HG02642 (cell line): Measurements from ENCODE around the gene MCCD1.
A peak's percentile ranks its signal among the peaks of the same experiment; 100 is the strongest.
"Not testable (repeated sequence)": the region's sequence is repeated elsewhere in the genome, so short reads cannot be mapped to it uniquely, and the experiment has no call there.

Experiments used
- ATAC-seq: cut with Tn5 transposase; IDR thresholded peaks from one replicate; pipeline ENCODE4 v1.9.1; 2021; ENCODE audit warnings: mild to moderate bottlenecking; ENCODE audit not compliant: unreplicated experiment, poor library complexity

MCCD1 gene, protein sequence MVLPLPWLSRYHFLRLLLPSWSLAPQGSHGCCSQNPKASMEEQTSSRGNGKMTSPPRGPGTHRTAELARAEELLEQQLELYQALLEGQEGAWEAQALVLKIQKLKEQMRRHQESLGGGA

DNA sequence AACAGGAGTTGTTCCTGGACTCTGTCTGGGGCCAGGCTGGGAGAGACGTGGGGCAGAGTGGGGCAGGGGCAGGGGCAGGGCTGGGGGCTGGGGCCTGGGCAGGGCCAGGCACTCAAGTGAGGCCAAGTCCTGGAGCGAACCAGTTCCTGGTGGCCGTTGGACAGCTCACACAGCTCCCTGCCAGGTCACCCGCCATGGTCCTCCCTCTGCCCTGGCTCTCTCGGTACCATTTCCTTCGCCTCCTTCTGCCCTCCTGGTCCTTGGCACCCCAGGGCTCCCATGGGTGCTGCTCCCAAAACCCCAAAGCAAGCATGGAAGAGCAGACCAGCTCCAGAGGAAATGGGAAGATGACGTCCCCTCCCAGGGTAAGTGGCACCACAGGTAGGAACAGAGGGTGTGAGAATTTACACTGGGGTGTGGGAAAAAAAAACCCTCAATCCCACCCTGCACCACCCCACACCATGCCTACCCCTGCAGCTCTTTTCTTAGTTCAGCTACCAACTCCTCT, at the start of gene MCCD1:
Gene MCCD1, plus strand, starts transcription at position 142 of the 508 bp plus-strand sequence. Its CDS starts 53 bp downstream, at position 195.
- no peak for ATAC-seq

- ATAC-seq = no peak
Measured at GRCh38 chr6:31479151-31479932, 49.4 kb upstream of the MCCD1 start.

- ATAC-seq = no peak
Measured at GRCh38 chr6:31479933-31480535, 48.7 kb upstream of the MCCD1 start.

DNA sequence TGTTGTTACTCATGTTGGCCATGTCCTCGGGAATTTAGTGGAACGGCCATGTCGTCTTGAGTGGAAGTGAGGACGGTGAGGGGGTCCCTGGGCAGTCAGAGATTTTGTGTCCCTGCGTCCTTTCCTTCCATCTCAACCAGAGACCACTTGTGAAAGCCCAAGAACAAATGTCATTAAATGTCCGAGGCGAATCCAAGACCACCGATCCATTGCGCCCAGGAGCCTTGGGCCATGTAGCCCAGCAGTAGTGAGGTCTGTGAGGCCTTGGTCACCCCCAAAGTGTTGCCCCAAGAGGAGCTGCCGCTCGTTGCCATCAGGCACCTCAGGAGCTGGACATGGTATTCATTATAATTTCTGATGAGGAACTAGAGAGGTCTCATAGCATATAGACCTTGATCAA, 48.2 kb upstream of the MCCD1 start:
- ATAC-seq = no peak

- no peak for ATAC-seq
Measured at GRCh38 chr6:31483392-31483791, 45.4 kb upstream of the MCCD1 start.

- ATAC-seq = no peak
Measured at GRCh38 chr6:31485055-31485454, 43.7 kb upstream of the MCCD1 start.

GRCh38 chr6:31486065-31486837, 42.5 kb upstream of the MCCD1 start:
- ATAC-seq = not testable (repeated sequence)

DNA sequence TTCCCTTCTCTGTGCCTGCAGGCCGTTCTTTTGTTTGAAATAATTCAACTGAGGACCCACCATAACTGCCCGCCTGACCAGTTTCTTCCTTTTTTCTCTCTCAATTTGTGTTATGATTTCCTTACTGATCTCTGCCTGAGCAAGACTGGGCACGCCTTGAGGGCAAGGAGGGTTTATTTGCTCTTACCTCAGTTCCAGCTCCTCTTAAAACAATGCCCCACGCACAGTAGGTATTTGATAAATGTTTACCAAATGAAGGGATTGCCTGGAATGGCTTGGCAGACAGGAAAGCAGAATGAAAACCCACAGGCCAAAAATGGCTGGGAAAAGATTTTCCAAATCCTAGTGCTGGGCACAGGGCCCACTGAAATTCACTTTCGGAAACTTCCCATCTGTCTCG, 41.1 kb upstream of the MCCD1 start:
- not testable (repeated sequence) for ATAC-seq

DNA sequence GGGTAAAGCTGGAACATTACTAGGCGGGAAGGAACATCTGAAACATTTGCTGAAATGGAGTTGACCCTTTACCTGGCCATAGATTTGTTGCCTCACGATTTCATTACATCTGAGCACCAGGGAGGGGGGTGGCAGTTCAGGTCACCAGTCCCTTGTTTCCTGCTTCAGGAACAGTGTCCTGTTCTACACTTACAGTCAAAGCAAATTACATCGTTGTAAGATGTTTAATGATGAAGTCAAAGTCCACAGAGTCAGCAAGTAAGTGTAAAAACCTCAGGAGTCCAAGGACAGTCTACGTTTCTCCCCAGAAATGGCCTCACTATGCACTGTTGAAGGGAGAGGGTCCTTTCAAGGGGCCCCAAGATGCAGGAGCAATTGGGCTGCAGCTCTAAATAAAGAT, 39.7 kb upstream of the MCCD1 start:
- ATAC-seq = no peak

DNA sequence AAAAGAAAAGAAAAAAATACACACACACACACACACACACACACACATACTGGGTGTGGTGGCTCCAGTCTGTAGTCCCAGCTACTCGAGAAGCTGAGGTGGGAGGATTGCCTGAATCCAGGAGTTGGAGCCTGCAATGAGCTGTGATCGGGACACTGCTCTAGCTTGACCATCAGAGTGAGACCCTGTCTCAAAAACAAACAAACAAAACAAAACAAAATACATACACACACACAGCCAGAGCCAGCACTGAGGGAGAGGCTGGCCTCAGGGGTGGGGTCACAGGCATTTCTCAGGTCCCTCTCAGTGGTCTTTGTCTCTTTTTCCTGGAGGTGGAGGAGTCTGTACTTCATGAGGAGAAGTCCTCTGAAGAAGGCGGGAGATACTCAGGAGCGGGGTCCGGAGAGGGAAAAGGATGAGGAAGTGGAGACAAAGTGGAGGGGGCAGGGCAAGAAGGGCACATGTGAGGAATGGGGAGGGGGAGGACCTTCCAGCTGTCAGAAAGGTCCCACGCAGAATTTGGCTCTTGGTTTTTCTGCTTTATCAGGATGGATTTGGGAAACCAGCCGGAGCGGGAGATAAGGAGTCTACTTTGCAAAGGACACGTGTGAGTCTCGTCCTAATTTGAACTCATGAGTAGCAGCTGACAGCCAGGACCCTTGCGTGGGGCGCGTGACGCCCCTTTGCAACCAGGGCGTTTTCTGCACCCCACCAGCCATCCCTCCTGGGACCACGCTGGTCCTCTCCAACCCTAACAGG, 38.5 kb upstream of the MCCD1 start:
- no peak for ATAC-seq

GRCh38 chr6:31493550-31493874, 35.2 kb upstream of the MCCD1 start:
- ATAC-seq = not testable (repeated sequence)

DNA sequence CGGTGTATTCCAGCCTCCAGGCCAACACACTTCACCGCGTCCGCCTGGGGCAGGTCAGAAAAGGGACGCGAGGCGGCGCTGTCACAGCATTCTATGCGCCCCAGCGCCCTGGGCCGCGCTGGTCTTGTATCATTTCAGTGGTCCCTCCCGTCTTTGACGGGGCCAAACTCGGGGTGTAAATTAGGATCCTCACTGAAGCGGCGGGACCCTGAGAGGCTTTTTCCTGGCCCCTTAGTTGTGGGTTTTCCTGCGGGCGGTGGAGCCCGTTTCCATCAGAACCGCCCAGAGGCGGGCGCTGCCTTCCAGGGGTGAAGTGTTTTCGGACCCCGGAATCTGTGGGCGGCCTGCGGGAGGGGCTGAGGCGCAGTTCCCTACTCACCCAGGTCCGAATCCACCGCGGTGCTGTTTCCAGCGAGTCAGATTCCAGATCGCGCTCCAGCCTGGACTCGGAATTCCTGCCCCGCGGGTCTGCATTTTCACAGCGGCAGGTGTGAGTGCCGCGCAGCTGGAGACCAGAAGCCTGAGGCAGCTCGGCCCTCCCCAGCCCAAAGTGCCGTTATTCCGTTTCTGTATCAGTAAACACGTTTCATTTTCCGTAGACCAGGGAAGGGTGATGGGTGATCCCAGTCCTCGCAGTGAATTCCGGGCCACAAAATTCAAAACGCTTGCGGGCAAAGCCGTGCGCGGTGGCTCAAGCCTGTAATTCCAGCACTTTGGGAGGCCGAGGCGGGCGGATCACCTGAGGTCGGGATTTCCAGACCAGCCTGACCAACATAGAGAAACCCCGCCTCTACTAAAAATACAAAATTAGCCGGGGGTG, 34.7 kb upstream of the MCCD1 start:
- peak; percentile 52 for ATAC-seq

DNA sequence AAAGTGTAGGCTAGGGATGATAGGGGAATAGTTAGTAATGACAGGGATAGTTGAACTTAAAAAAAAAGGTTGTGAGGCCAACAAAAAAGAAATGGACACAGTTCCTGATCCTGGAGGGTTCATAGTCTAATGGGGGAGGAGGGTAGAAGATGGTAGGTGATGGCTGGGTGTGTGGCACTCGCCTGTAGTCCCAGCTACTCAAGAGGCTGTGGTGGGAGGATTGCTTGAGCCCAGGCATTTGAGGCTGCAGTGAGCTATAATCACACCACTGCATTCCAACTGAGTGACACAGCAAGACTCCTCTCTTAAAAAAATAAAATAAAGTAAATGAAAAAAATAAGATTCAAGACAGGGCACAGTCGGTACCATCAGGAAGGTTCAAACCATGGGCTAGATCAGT, 33.2 kb upstream of the MCCD1 start:
- no peak for ATAC-seq

- ATAC-seq = not testable (repeated sequence)
Measured at GRCh38 chr6:31496826-31497225, 31.9 kb upstream of the MCCD1 start.

GRCh38 chr6:31497531-31498476, 31.0 kb upstream of the MCCD1 start, which contains the start of gene MICB:
Gene MICB, plus strand, starts transcription at chr6:31498145. Its CDS starts 49 bp downstream, at chr6:31498194.
- ATAC-seq = peak; percentile 61

DNA sequence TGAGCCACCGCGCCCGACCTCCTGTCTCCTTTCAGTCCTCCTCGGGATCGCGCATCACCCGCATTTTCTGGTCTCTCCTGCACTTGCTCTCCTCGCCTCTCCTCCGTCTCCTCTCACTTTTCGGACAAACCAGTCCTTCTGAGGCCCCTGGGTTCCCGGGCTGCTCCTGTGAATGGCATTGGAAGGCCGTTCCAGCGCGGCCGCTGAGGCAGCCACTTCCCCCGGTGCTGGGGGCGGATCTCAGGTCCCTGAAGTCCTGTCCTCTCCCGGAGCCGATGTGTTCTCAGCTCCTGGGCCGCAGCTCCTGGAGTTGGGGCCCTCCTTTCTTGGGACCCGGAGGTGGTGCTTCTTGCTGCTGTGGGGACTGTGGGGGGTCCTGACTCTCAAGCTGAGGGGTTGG, 30.0 kb upstream of the MCCD1 start:
- ATAC-seq = no peak

- not testable (repeated sequence) for ATAC-seq
Measured at GRCh38 chr6:31499648-31500047, 29.1 kb upstream of the MCCD1 start.

- ATAC-seq = no peak
Measured at GRCh38 chr6:31502586-31502985, 26.2 kb upstream of the MCCD1 start.
